ENCODE results near the gene ACSBG1. TPM values are rescaled to one million over a fixed set of nuclear protein-coding genes. Genes with fewer than 3 reads are reported as not detected.

The ACSBG1 gene
- total and polyA plus RNA-seq, 4 donors: 0.47 to 7.9 (median 2.5) TPM

GRCh38 chr15:78220713-78221112, 13.7 kb downstream of the ACSBG1 start:
- Histone ChIP-seq H3K4me1 (ENCODE audit: control insufficient read depth in 5 of 5, insufficient read depth in 5 of 5, low read length in 5 of 5) (peaks cover 0 to 3% (median 0%) of the 10 kb centered on the region in 5 donors), H3K9me3 (ENCODE audit: control insufficient read depth in 4 of 4, insufficient read depth in 3 of 4, low read length in 3 of 4) (peaks cover 0 to 3% (median 0%) of the 10 kb centered on the region in 4 donors), H3K36me3 (ENCODE audit: control insufficient read depth in 4 of 4, insufficient read depth in 4 of 4, low read length in 4 of 4) (no peaks in the 10 kb centered on the region), H3K27ac (ENCODE audit: low read depth in 1 of 2, low read length in 1 of 2) (no peak overlapping the region), H3K27me3 (ENCODE audit: control insufficient read depth in 3 of 3, insufficient read depth in 3 of 3, low read length in 2 of 3) (no peaks in the 10 kb centered on the region), H3K4me3 (no peak overlapping the region), H3K9ac (ENCODE audit: insufficient read depth in 1 of 2, low read length in 2 of 2) (no peak overlapping the region)
- DNase-seq (no peak), ATAC-seq (ENCODE audit: insufficient read depth, low FRiP score) (no peak)
- WGBS, 2 donors: 83 to 92% methylated on average over 1 of the region's 1 CpG
- no peak for TF ChIP-seq CTCF (IDR thresholded peaks at IDR 0.05; ENCODE audit: control extremely low read depth, extremely low read depth)

- Histone ChIP-seq H3K9me3 (ENCODE audit: control insufficient read depth in 4 of 4, insufficient read depth in 3 of 4, low read length in 3 of 4) (no peaks in the 10 kb centered on the region), H3K36me3 (ENCODE audit: control insufficient read depth in 4 of 4, insufficient read depth in 4 of 4, low read length in 4 of 4) (no peaks in the 10 kb centered on the region), H3K4me3 (no peak overlapping the region), H3K27me3 (ENCODE audit: control insufficient read depth in 3 of 3, insufficient read depth in 3 of 3, low read length in 2 of 3) (no peaks in the 10 kb centered on the region), H3K9ac (ENCODE audit: insufficient read depth in 1 of 2, low read length in 2 of 2) (no peak overlapping the region), H3K4me1 (ENCODE audit: control insufficient read depth in 5 of 5, insufficient read depth in 5 of 5, low read length in 5 of 5) (peaks cover 0 to 3% (median 0%) of the 10 kb centered on the region in 5 donors), H3K27ac (ENCODE audit: low read depth in 1 of 2, low read length in 1 of 2) (peak overlapping the region in 1 of 2 donors; percentile 68)
- peak; percentile 19 for ATAC-seq (ENCODE audit: insufficient read depth, low FRiP score)
- 82 to 91% methylated on average over 7 of the region's 7 CpGs for WGBS, 2 donors
- TF ChIP-seq CTCF (IDR thresholded peaks at IDR 0.05; ENCODE audit: control extremely low read depth, extremely low read depth): no peak
- DNase-seq: peak in 2 of 3 donors; percentile 28 to 43
Measured at GRCh38 chr15:78216276-78217104, 17.9 kb downstream of the ACSBG1 start.

DNA sequence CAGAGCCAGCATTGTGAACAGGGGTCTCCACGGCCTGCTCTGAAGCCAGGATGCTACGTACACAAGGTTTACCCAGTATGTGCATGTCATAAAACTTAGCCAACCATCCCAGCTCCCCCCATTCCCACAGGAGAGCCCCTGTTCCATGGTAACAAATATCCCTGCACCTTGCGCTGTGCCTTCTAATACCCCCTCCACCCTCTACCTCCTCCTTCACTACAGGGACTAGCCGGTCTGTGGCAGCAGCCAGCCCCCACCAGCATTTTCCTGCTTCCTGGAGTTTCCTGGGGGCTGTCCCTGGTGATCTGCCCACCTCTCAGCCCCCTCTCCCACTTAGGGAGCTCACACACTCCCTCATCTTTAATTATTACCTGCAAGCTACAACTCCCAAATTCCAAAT, 20.4 kb downstream of the ACSBG1 start:
- no peak for ATAC-seq (ENCODE audit: insufficient read depth, low FRiP score)
- Histone ChIP-seq H3K9ac (ENCODE audit: insufficient read depth in 1 of 2, low read length in 2 of 2) (no peak overlapping the region), H3K27me3 (ENCODE audit: control insufficient read depth in 3 of 3, insufficient read depth in 3 of 3, low read length in 2 of 3) (no peaks in the 10 kb centered on the region), H3K36me3 (ENCODE audit: control insufficient read depth in 4 of 4, insufficient read depth in 4 of 4, low read length in 4 of 4) (no peaks in the 10 kb centered on the region), H3K4me3 (no peak overlapping the region), H3K4me1 (ENCODE audit: control insufficient read depth in 5 of 5, insufficient read depth in 5 of 5, low read length in 5 of 5) (peaks cover 0 to 3% (median 0%) of the 10 kb centered on the region in 5 donors), H3K27ac (ENCODE audit: low read depth in 1 of 2, low read length in 1 of 2) (no peak overlapping the region), H3K9me3 (ENCODE audit: control insufficient read depth in 4 of 4, insufficient read depth in 3 of 4, low read length in 3 of 4) (no peaks in the 10 kb centered on the region)
- DNase-seq: no peak
- WGBS, 2 donors: 83 to 95% methylated on average over 4 of the region's 4 CpGs
- TF ChIP-seq CTCF (IDR thresholded peaks at IDR 0.05; ENCODE audit: control extremely low read depth, extremely low read depth): no peak

Data from lung (tissue), 12 donors.